ENCODE data around the gene TRIM28. TPM values are rescaled to one million over a fixed set of nuclear protein-coding genes. Genes with fewer than 3 reads are reported as not detected.

Gene TRIM28
- total RNA-seq, 1 donor = 295 TPM

DNA sequence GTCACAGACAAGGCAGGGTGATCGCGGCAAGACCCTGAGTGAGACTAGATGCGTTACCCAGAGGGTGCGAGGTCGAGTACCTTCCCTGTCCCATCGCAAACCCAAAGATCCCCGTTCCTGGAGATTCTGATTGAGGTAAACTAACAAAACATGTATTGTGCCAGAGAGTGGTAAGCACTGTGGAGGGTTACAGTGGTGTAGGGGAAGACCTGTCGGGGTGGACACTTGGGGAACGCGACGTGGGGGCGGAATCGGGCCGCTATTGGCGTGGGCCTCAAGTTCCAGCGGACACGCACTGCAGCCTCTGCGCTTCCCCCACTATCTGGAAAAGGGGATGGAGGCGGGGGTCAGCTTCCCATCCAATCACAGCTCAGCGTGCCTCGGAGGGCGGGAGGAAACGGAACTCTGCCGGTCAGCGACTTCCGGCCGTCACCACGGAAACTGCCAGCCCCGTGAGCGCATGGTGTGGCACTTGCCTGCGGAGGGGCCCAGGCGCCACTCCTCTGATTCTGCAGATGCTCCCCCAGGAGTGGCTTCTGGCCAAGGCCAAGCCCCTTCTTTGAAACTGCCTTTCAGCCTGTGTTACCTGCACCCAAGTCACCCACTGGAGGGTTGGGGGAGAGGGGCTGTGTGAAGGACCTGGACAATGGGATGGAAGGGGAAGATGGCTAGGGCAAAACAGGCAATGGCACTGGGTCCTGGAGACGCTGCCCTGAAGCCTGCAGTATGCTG, 15.6 kb downstream of the TRIM28 start:
- TF ChIP-seq, protein P1, sequence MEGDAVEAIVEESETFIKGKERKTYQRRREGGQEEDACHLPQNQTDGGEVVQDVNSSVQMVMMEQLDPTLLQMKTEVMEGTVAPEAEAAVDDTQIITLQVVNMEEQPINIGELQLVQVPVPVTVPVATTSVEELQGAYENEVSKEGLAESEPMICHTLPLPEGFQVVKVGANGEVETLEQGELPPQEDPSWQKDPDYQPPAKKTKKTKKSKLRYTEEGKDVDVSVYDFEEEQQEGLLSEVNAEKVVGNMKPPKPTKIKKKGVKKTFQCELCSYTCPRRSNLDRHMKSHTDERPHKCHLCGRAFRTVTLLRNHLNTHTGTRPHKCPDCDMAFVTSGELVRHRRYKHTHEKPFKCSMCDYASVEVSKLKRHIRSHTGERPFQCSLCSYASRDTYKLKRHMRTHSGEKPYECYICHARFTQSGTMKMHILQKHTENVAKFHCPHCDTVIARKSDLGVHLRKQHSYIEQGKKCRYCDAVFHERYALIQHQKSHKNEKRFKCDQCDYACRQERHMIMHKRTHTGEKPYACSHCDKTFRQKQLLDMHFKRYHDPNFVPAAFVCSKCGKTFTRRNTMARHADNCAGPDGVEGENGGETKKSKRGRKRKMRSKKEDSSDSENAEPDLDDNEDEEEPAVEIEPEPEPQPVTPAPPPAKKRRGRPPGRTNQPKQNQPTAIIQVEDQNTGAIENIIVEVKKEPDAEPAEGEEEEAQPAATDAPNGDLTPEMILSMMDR (IDR thresholded peaks at IDR 0.05; ENCODE audit: insufficient read depth, low read depth, low read length) = no peak
- peak; percentile 94 for DNase-seq (ENCODE audit: low read depth)
- H3K4me3 ChIP-seq (ENCODE audit: low read depth, low read length) = peak overlapping the region; percentile 98

DNA sequence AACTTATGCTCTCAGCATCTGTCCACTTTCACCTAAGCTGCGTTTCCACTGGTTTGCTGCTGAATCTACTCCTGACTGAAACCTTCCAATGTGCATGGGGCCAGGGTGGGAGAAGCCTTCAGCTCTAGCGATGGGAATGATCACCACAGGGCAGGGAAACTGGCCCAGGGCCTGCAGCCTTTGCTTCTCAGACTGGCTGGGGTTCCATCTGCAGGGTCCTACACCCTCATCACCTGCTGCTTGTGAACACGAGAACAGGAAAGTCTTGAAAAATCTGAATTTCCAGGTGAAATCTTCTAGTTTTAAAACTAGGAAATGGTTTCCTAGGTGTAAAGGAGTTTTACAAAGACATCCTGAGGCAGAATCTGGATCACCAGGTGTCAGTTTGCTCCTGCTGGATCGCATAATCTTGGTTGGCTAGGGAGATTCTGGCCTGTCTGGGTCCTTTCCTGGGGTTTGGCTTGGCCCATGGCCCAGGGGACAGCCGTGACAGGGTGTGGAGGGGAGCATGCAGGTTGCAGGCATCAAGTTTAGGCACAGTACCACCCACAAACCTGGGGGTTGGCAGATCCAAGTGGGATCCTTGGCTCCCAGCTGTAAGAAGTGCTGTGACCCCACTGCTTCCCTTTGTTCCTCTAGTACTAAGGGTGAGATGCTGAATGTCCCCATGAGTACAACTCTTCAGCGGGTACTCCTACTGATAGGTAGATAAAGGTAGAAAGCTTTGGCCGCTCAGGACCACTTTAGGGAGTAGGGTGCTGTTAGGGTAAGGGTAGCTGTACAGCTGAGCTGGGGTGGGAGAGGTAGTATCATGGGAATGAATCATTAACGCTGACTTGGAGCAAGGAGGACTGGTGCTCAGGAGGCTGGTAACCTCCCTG, 16.4 kb downstream of the TRIM28 start:
- H3K4me3 ChIP-seq (ENCODE audit: low read depth, low read length) = peak overlapping the region; percentile 98
- DNase-seq (ENCODE audit: low read depth) = no peak
- TF ChIP-seq, protein P1 (IDR thresholded peaks at IDR 0.05; ENCODE audit: insufficient read depth, low read depth, low read length) = no peak

DNA sequence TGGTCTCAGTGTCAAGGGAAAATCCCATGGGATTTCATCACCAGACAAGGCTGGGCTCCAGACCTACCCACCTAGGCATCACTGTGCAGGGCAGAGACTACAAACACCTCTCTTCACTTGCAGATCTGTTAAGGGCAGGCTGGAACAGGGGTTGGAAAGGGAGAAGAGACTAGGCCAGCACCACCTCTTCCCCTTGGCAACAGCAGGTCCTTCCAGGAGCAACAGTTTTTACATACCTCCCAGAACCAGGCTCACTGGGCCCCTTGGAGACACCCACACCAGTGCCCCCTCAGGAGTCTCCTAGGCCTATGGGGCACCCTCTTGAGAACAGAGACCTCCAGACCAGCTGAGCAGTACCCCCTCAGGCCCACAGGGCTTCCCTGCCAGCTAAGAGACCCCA, 17.1 kb downstream of the TRIM28 start:
- no peak overlapping the region for H3K4me3 ChIP-seq (ENCODE audit: low read depth, low read length)
- TF ChIP-seq, protein P1 (IDR thresholded peaks at IDR 0.05; ENCODE audit: insufficient read depth, low read depth, low read length) = no peak
- no peak for DNase-seq (ENCODE audit: low read depth)

DNA sequence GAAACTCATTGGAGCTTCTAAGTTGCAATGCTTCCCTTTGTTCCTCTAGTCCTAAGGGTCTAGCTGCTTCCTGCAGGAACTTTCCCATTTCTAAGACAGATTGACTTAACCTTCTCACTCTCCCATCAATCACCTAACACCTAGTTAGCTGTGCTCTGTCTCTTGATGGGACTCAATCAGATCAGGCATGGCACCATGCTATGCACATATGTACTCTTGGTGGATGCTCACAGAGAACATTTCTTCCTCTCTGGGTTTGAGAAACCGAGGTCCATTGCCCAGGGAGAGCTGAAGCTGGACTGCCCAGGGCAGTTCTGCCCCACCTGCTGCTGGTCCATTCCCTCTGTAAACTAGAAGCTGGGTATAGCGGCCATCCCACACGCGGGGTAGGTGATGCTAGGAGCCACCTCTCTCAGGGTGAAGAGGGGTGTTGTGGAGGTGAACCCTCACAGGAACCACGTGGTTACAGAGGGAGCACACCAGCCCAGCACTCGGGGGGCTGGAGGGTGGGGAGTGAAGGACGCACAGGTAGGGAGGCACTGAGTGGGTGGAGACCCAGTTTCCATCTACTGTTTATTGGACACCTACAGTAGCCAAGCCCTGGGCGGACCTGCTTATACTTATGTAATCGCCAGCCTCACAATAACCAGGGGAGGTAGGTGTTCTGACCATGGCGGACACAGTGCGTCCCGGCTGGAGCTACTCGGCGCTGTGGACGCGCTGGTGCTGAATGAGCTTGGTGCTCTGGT, 17.7 kb downstream of the TRIM28 start:
- DNase-seq (ENCODE audit: low read depth) = no peak
- H3K4me3 ChIP-seq (ENCODE audit: low read depth, low read length) = peak overlapping the region; percentile 50
- TF ChIP-seq, protein P1 (IDR thresholded peaks at IDR 0.05; ENCODE audit: insufficient read depth, low read depth, low read length) = no peak

DNA sequence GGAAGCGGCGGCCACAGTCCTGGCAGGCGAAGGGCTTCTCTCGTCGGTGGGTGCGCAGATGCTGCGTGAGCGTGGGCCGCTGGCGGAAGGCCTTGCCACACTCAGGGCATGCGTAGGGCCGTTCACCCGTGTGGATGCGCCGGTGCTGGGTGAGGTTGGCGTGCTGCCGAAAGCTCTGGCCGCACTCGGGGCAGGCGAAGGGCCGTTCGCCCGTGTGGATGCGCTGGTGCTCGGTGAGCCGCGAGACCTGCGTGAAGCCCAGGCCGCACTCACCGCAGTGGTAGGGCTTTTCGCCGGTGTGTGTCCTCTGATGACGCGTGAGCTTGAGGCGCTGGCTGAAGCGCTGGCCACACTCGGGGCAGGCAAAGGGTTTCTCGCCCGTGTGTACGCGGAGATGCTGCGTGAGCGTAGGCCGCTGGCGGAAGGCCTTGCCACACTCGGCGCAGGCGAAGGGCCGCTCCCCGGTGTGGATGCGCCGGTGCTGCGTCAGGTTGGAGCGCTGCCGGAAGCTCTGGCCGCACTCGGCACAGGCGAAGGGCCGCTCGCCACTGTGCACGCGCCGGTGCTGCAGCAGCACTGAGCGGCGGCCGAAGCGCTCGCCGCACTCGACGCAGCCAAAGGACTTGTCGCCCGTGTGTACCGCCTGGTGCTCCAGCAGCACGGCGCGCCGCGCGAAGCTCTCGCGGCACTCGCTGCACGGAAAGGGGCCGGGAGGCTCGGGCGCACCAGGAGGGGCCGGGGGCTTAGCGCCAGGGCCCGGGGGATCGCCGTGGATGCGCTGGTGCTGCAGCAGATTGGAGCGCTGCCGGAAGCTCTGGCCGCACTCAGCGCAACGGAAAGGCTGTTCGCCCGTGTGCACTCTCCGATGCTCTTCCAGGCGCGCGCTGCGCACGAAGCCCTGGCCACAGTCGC, 18.5 kb downstream of the TRIM28 start:
- peak; percentile 44 for DNase-seq (ENCODE audit: low read depth)
- peak overlapping the region; percentile 50 for H3K4me3 ChIP-seq (ENCODE audit: low read depth, low read length)
- TF ChIP-seq, protein P1 (IDR thresholded peaks at IDR 0.05; ENCODE audit: insufficient read depth, low read depth, low read length) = no peak
